GM19043 (cell line): Measurements from ENCODE around the gene GNAI3.

ENCODE experiments used
- ATAC-seq: cut with Tn5 transposase; IDR thresholded peaks from one replicate; pipeline ENCODE4 v1.9.1; 2021; ENCODE audit warnings: low read depth; ENCODE audit not compliant: unreplicated experiment

GNAI3 gene

DNA sequence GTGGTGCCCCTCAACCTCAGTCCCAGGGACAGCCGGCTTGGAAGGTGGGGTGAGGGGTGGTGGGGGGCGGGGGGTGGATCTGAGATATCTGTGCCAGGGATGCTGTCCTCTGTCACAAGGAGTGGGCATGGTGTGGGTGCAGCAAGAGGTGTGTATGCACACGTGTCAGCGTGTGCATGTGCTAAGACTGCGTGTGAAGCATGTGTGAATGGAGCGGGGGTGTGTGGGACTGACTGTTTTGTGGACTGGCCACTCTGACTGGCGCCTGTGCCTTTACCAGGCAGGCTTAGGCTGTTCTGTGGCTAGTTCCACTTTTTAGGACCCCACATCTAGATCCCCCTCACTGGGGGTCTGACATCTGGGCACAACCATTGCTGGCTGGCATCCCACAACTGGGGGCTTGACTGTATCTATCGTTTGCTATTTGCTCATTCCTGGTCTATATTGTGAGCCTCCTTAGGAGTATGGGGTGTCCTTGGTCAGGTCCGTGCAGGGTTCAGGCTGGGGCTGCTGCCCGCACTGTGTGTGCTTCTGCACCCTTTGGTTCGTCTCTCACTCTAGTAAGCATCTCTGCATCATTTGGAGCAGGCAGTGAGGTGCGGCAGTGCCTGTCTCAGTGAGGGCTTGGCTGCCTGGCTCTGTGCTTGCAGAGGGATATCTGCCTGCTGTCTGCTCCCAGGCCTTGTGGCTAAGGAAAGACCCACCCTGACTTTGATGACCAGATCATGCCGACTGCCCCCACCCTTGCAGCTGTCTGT lies 73.1 kb downstream of the GNAI3 start:
- no peak for ATAC-seq

DNA sequence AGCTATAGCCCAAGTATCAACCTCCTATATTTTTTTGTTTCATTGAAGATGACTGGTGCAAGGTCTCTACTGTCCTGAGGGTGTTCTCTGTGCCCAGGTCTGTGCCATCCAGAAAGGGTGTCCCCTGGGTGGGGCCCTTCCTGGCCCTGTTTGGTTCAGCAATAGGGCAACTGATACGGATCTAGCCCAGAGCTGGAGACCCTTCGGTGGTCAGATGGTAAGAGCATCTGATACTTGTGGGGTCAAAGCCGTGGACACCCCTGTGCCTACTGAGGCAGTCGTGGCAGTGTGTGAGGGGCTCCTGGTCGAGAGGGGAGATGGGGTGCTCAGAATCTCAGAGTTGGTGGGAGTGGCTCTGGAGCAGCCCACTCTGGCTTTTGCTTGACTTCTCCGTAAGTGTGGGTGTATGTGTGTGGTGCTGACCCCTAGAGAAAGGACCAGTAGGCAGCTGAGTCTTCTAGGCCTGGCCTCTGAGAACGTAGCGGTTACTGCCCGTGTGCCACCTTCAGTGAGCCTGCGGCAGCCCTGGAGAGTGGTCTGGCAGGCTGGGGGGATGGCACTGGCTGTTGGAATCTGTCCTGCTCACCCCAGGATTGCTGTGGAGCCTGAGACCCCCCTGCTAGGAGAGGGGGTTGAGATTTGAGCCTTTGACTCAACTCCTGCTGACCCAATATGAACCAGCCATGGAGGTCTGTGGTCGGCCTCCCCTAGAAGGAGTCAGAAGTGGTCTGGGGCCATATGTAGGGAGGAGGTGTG lies 73.9 kb downstream of the GNAI3 start:
- no peak for ATAC-seq

DNA sequence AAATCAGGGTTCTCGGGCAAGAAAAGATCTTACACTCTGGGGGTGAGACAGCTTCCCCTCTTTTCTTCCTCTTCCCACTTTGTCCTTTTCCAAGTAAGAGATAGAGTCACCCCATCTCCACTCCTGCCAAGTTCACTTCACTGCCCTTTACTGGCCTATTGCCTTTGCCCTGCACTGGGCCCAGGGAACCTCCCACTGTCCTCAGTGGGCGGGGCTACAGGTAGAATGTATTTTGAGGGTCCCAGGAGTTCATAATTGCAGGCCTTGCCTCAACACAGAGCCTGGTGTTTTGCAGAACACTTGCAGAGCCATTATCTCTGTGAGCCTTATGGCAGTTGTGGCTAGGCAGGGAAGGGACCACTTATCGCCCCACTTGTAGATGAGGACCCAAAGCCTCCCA lies 74.5 kb downstream of the GNAI3 start:
- ATAC-seq = no peak

DNA sequence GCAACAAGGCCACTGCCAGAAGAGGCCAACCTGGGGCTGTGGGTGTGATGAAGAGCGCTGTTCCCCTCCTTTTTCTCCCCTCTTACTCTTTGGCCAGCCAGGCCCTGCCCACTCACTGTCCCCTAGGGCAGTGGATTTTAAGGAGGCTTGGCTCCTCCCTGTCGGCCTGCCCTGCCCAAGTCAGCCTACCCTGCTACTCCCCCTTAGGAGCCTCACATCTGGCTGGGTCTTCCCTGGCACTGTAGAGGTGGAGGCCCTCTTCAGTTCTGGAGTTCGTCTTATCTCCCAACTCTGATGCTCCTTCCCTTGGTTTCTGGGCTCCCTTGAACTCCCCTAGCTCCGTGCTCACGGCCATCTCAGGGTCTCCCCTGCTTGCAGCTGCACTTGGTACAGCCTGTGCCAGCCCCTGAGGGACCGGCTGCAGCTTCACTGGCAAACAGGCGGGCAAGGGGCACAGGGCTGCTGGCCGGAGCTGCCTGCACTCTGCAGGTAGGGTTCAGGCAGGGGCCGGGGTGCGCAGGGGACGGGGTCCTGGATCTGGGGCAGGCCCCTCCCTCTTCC lies 75.3 kb downstream of the GNAI3 start:
- no peak for ATAC-seq

DNA sequence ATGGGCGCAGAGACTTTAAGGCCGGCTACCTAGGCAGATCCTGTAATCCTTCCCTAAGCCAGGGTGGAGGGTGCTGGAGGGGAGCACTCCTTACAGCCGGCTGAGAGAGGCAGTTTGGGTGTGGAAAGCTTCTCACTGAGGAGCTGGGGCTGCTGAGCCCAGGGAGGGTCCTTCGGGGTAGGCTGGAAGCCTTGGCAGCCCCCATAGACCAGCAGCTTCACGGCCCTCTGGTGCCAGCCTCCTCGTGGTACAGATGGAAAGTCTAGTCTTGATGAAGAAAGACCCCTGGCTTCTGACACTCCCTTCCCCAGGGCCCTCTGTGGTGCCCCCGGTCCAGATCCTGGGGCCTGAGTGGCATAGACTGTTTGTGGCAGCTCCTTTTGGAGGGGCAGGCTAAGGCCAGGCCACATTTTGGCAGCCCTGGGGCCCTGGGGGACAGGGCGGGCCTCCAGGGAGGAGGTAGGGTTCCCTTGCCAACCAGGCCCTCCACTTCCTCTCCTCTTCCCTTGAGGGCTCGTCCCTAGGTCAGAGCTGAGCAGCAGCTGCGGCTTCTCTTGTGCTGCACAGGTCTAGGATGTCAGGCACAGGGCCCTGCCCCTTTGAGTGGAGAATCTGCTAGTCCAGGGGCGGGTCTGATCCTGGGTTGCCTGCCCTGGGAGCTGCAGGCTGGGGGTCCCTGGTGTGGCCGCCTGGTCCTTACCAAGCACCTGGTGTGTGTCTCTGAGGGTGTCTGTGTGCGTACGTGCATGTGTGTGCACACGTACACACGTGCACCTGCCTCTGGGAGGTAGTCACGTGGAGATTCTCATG lies 76.0 kb downstream of the GNAI3 start:
- ATAC-seq = no peak

- no peak for ATAC-seq
Observed at GRCh38 chr1:109625176-109625575, 76.8 kb downstream of the GNAI3 start.

DNA sequence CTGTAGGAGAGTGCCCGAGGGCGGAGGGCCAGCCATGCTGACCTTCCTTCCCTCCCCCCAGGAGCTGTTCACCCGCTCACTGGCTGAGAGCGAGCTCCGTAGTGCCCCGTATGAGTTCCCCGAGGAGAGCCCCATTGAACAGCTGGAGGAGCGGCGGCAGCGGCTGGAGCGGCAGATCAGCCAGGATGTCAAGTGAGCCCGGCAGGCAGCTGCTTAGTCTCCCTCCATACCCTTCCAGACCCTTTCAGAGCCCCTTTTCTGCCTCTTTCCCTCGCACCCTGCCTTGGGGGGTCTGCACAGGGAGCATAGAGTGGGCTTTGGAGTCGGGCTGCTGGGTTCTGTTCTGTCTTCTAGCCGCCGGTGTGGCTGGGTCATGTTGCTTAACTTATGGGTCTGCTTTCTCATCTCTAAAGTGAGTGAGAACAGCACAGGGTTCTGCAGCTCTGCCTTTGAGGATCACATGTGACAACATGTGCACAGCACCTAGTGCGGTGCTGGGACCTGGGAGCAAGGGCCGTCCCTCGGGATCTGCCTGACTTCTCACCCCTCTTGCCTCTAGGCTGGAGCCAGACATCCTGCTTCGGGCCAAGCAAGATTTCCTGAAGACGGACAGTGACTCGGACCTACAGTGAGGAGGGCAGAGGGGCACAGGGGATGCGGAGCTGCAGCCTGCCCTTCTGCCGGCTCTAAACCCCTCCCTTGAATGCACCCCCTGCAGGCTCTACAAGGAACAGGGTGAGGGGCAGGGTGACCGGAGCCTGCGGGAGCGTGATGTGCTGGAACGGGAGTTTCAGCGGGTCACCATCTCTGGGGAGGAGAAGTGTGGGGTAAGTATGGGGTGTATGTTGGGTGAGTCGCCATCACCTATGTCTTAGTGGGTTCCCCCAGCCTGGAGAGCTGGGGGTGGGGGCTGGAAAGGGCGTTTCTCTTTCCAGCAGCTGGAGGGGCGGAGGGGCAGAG lies 77.5 kb downstream of the GNAI3 start:
- no peak for ATAC-seq

DNA sequence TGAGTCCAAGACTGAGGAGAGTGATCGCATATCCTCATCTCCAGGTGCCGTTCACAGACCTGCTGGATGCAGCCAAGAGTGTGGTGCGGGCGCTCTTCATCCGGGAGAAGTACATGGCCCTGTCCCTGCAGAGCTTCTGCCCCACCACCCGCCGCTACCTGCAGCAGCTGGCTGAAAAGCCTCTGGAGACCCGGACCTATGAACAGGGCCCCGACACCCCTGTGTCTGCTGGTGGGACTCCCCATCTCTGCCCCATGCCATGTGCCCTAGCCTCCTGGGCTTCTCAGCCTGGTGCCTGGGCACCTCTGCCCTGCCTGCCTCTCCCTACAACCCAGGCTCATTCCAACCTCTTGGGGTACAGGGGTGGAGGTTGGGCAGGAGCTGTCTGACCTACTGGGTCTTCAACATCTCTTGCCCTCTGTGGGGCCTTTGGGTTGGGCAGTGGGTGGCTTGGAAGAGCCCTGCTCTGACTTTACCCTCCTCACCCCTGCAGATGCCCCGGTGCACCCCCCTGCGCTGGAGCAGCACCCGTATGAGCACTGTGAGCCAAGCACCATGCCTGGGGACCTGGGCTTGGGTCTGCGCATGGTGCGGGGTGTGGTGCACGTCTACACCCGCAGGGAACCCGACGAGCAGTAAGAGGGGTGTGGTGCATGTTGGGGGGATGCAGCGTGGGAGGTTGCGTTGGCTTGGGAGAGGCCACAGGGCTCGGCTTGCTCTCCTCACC lies 78.4 kb downstream of the GNAI3 start:
- ATAC-seq = no peak

DNA sequence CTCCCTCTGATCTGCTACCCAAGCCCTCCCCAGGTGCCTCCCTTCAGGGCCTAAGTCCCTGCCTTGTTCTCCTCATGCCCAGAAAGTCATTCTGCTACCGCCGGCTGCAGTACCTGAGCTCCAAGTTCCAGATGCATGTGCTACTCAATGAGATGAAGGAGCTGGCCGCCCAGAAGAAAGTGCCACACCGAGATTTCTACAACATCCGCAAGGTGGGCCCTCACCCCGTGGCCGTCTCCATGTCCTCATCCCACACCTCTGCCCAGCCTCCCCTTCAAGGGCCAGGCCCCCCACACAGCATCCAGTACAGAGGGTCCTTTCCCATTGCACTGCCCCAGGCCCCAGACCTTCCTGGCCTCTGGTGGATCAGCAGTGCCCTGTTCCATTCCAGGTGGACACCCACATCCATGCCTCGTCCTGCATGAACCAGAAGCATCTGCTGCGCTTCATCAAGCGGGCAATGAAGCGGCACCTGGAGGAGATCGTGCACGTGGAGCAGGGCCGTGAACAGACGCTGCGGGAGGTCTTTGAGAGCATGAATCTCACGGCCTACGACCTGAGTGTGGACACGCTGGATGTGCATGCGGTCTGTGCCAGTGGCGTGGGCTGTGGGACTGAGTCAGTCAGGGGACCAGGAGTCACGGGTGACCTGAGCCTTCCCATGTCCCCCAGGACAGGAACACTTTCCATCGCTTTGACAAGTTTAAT lies 79.4 kb downstream of the GNAI3 start:
- no peak for ATAC-seq

GRCh38 chr1:109628540-109629321 lies 80.3 kb downstream of the GNAI3 start:
- no peak for ATAC-seq

- no peak for ATAC-seq
Observed at GRCh38 chr1:109629372-109630030, 81.1 kb downstream of the GNAI3 start.

- no peak for ATAC-seq
Observed at GRCh38 chr1:109630081-109630897, 81.9 kb downstream of the GNAI3 start.

DNA sequence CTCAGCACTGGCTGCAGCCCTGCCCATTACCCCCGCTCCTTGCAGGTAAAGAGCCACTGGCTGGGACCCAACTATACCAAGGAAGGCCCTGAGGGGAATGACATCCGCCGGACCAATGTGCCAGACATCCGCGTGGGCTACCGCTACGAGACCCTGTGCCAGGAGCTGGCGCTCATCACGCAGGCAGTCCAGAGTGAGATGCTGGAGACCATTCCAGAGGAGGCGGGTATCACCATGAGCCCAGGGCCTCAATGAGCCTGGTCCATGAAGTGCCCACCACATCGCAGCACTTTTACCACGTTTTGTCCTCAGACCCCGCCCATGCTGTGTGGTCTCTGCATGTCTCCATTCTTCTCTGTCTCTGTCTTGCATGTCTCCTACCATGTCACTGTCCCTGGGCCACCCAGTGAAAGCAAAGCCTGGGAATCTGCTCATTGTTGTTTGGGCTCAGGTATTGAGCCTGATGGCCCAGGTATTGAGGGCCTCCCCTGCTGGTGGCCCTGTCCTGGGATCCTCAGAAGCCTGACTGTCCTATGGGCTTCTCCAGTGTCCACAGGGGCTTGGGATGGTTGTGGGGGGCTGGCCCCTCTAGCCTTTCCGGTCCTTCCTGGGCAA lies 82.6 kb downstream of the GNAI3 start:
- ATAC-seq = no peak

DNA sequence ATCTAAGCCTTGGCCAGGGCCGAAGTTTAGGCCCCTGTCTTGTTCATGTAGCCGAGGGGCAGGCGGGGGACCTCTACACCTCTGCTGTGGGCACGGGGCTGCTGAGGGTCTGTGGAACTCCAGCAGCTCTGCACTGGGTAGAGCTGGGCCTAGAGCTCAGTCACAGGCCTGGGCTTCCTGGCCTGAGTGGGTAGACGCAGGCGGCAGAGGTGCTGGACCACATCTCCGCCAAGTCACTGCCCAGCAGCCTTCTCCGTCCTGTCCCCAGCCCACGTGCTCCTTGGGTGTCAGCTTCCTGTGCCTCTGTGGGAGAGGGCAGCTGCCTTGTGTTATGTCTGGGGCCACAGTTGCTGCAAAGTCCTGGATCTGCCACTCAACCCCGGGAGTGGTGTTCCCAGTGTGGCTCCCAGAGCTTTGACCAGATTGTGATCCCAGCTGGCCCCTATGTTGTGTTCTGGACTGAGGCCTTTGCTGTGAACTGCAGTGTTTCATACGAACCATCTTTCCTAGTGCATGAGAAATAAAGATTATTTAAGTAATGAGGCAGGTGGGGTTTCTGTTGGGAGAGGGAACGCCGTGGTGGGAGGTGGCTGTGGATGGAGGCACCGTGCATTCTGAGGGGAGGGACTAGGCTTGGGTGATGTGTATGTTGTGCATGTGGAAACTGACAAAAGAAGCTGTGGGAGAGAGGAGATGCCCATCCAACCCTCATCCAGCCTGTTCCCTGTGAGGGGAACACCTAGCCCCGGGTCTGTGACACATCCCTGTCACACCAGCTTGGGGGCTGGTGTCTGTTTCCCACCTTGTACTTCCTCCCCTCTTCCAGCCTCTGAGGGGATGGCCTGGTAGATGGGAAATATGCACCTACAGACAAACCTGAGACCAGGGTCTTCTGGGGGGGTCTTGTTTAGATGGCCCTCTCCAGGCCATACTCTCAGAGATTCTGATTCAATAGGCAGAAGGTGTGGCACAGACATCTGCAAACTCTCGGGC lies 83.4 kb downstream of the GNAI3 start:
- no peak for ATAC-seq
